Endothelial cell of umbilical vein (primary cell): Measurements from ENCODE around the gene CDC42BPB.

Experiments
- CTCF ChIP-seq, 2 donors: IDR thresholded peaks; 1 replicate in 1 of 2; 2 replicates in 1 of 2; pipeline ENCODE4 v1.5.1; 2011; ENCODE audit warnings: low read length in 2 of 2, mild to moderate bottlenecking in 2 of 2, moderate library complexity in 2 of 2, control low read depth in 1 of 2, inconsistent platforms in 1 of 2, low read depth in 1 of 2; ENCODE audit not compliant: insufficient read depth in 1 of 2; ENCODE audit errors: extremely low read depth in 1 of 2
- EZH2 ChIP-seq: IDR thresholded peaks from 2 replicates; pipeline ENCODE4 v1.6.1; 2012; ENCODE audit warnings: borderline replicate concordance, low read depth, mild to moderate bottlenecking, moderate library complexity, low read length, inconsistent platforms; ENCODE audit not compliant: severe bottlenecking
- FOS ChIP-seq: IDR thresholded peaks from 2 replicates; pipeline ENCODE4 v1.6.1; 2011; ENCODE audit warnings: mild to moderate bottlenecking, low read length, moderate library complexity, borderline replicate concordance; ENCODE audit not compliant: insufficient read depth
- GATA2 ChIP-seq: IDR thresholded peaks from 2 replicates; pipeline ENCODE4 v1.7.0; 2011; ENCODE audit warnings: low read depth, mild to moderate bottlenecking, moderate library complexity, mixed read lengths, low read length; ENCODE audit not compliant: insufficient read length, insufficient read depth
- MAX ChIP-seq: IDR thresholded peaks from 2 replicates; pipeline ENCODE4 v1.6.1; 2011; ENCODE audit not compliant: insufficient read depth, insufficient read length
- MYC ChIP-seq: IDR thresholded peaks from one replicate; pipeline ENCODE4 v1.6.1; 2011; ENCODE audit warnings: mild to moderate bottlenecking, low read depth, low read length
- POLR2A ChIP-seq: IDR thresholded peaks from 2 replicates; pipeline ENCODE4 v1.6.1; 2012; ENCODE audit warnings: low read depth, mild to moderate bottlenecking, control low read depth, low read length
- POLR2AphosphoS5 ChIP-seq: IDR thresholded peaks from 2 replicates; pipeline ENCODE4 v1.6.1; 2012; ENCODE audit warnings: low read depth, mild to moderate bottlenecking, control low read depth, low read length, moderate library complexity; ENCODE audit not compliant: insufficient read depth

GRCh38 chr14:103001651-103002396 is 55.5 kb downstream of the CDC42BPB start:
- TF ChIP-seq MAX: no peak
- TF ChIP-seq CTCF (IDR thresholded peaks at IDR 0.05; ENCODE audit: extremely low read depth in 1 of 2, insufficient read depth in 1 of 2, low read depth in 1 of 2, low read length in 2 of 2): no peak
- TF ChIP-seq MYC: no peak
- TF ChIP-seq POLR2A: no peak
- TF ChIP-seq POLR2AphosphoS5: no peak
- TF ChIP-seq EZH2: no peak
- TF ChIP-seq FOS: no peak
- no peak for TF ChIP-seq GATA2
